GM18909 (cell line): Measurements from ENCODE around the gene PRKCE.

Experiments used
- ATAC-seq: cut with Tn5 transposase; IDR thresholded peaks from one replicate; pipeline ENCODE4 v1.9.1; 2021; ENCODE audit warnings: mild to moderate bottlenecking; ENCODE audit not compliant: unreplicated experiment, poor library complexity

PRKCE gene

GRCh38 chr2:45772038-45772437, 120.6 kb downstream of the PRKCE start:
- no peak for ATAC-seq

- ATAC-seq, result no peak
Observed at GRCh38 chr2:45773909-45774308, 122.4 kb downstream of the PRKCE start.

- ATAC-seq, result no peak
Observed at GRCh38 chr2:45774688-45775244, 123.3 kb downstream of the PRKCE start.

GRCh38 chr2:45776160-45776955, 124.9 kb downstream of the PRKCE start:
- ATAC-seq, result no peak

- ATAC-seq, result no peak
Observed at GRCh38 chr2:45777996-45778719, 126.7 kb downstream of the PRKCE start.

- no peak for ATAC-seq
Observed at GRCh38 chr2:45778720-45779171, 127.3 kb downstream of the PRKCE start.

- no peak for ATAC-seq
Observed at GRCh38 chr2:45780541-45781463, 129.3 kb downstream of the PRKCE start.

- ATAC-seq, result no peak
Observed at GRCh38 chr2:45781464-45781811, 130.0 kb downstream of the PRKCE start.

- no peak for ATAC-seq
Observed at GRCh38 chr2:45782436-45782835, 131.0 kb downstream of the PRKCE start.

- ATAC-seq, result no peak
Observed at GRCh38 chr2:45782986-45783385, 131.5 kb downstream of the PRKCE start.

- no peak for ATAC-seq
Observed at GRCh38 chr2:45786030-45786835, 134.8 kb downstream of the PRKCE start.

GRCh38 chr2:45786836-45787357, 135.4 kb downstream of the PRKCE start:
- no peak for ATAC-seq

- ATAC-seq, result no peak
Observed at GRCh38 chr2:45788401-45788800, 136.9 kb downstream of the PRKCE start.

- ATAC-seq, result no peak
Observed at GRCh38 chr2:45789317-45789716, 137.8 kb downstream of the PRKCE start.

GRCh38 chr2:45789961-45790723, 138.7 kb downstream of the PRKCE start:
- no peak for ATAC-seq

- no peak for ATAC-seq
Observed at GRCh38 chr2:45793305-45793962, 142.0 kb downstream of the PRKCE start.

- no peak for ATAC-seq
Observed at GRCh38 chr2:45794134-45794617, 142.7 kb downstream of the PRKCE start.

- ATAC-seq, result no peak
Observed at GRCh38 chr2:45796500-45796899, 145.0 kb downstream of the PRKCE start.
